ENCODE results near the gene CTIF. TPM values are rescaled to one million over a fixed set of nuclear protein-coding genes. Genes with fewer than 3 reads are reported as not detected.

The CTIF gene
- total and polyA plus RNA-seq, 4 experiments from 2014 or later: 5.2 to 6.5 TPM; not detected in 2

GRCh38 chr18:48678237-48679115 is 139.6 kb downstream of the CTIF start:
- intact Hi-C loops (cut with micrococcal nuclease): loop anchor here (5.0 to 10.0 kb wide), 2 partner anchors 656 to 784 kb away; partner anchors contain the start of gene DYM
- no peaks in the 10 kb centered on the region for H3K36me3 Mint-ChIP-seq
- no peaks in the 10 kb centered on the region for H3K27me3 Mint-ChIP-seq
- Histone ChIP-seq H3K36me3 (ENCODE audit: insufficient read depth, low read length) (no peaks in the 10 kb centered on the region), H3K27ac (ENCODE audit: low read depth, low read length) (no peak overlapping the region), H3K4me1 (ENCODE audit: insufficient read depth, low read length) (peaks cover 7% of the 10 kb centered on the region), H3K9me3 (ENCODE audit: control insufficient read depth in 1 of 2, low read length in 2 of 2) (no peaks in the 10 kb centered on the region), H3K4me3 (ENCODE audit: low read length in 2 of 2) (no peak overlapping the region), H3K27me3 (ENCODE audit: insufficient read depth, low read length) (no peaks in the 10 kb centered on the region)
- DNase-seq: no peak
- peaks cover 0 to 3% (median 2%) of the 10 kb centered on the region in 4 donors for H3K4me1 Mint-ChIP-seq
- H3K9me3 Mint-ChIP-seq: peaks cover 0 to 2% (median 0%) of the 10 kb centered on the region in 8 donors
- peak overlapping the region in 1 of 7 donors; percentile 47 for H3K27ac Mint-ChIP-seq
- no peak overlapping the region for H3K4me3 Mint-ChIP-seq
- CTCF ChIA-PET (ENCODE audit: partially characterized antibody): interaction anchor here (0.6 to 1.0 kb wide), 4 partner anchors 9 to 768 kb away, joined by 3 to 9 read pairs (median 3); no protein-coding TSS in a partner anchor
- POLR2A ChIA-PET (ENCODE audit: partially characterized antibody): no interaction called here

- no peaks in the 10 kb centered on the region for H3K36me3 Mint-ChIP-seq
- Histone ChIP-seq H3K27ac (ENCODE audit: low read depth, low read length) (no peak overlapping the region), H3K36me3 (ENCODE audit: insufficient read depth, low read length) (no peaks in the 10 kb centered on the region), H3K4me1 (ENCODE audit: insufficient read depth, low read length) (peaks cover 7% of the 10 kb centered on the region), H3K4me3 (ENCODE audit: low read length in 2 of 2) (no peak overlapping the region), H3K9me3 (ENCODE audit: control insufficient read depth in 1 of 2, low read length in 2 of 2) (no peaks in the 10 kb centered on the region), H3K27me3 (ENCODE audit: insufficient read depth, low read length) (no peaks in the 10 kb centered on the region)
- POLR2A ChIA-PET (ENCODE audit: partially characterized antibody): no interaction called here
- peak overlapping the region in 3 of 7 donors; percentile 30 to 63 (median 47) for H3K27ac Mint-ChIP-seq
- CTCF ChIA-PET (ENCODE audit: partially characterized antibody): interaction anchor here (1.0 kb wide), 1 partner anchor 363 kb away, joined by 3 read pairs; no protein-coding TSS in a partner anchor
- H3K4me1 Mint-ChIP-seq: peaks cover 0 to 3% (median 2%) of the 10 kb centered on the region in 4 donors
- H3K9me3 Mint-ChIP-seq: peaks cover 0 to 2% (median 0%) of the 10 kb centered on the region in 8 donors
- no peak for DNase-seq
- H3K27me3 Mint-ChIP-seq: no peaks in the 10 kb centered on the region
- H3K4me3 Mint-ChIP-seq: no peak overlapping the region
- intact Hi-C loops (cut with micrococcal nuclease): loop anchor here (5.0 to 10.0 kb wide), 2 partner anchors 656 to 783 kb away; partner anchors contain the start of gene DYM
These were observed 140.4 kb downstream of the CTIF start for GRCh38 chr18:48679236-48679635.

- H3K27me3 ChIP-seq (ENCODE audit: insufficient read depth, low read length): no peaks in the 10 kb centered on the region
- H3K36me3 ChIP-seq (ENCODE audit: insufficient read depth, low read length): no peaks in the 10 kb centered on the region
- no peaks in the 10 kb centered on the region for H3K36me3 Mint-ChIP-seq
- no peak overlapping the region for H3K4me3 ChIP-seq (ENCODE audit: low read length in 2 of 2)
- no peak overlapping the region for H3K27ac Mint-ChIP-seq
- no peak overlapping the region for H3K27ac ChIP-seq (ENCODE audit: low read depth, low read length)
- H3K27me3 Mint-ChIP-seq: no peaks in the 10 kb centered on the region
- no peak overlapping the region for H3K4me3 Mint-ChIP-seq
- CTCF ChIA-PET (ENCODE audit: partially characterized antibody): no interaction called here
- intact Hi-C loops (cut with micrococcal nuclease): no loop called here
- DNase-seq: no peak
- POLR2A ChIA-PET (ENCODE audit: partially characterized antibody): no interaction called here
- H3K9me3 ChIP-seq (ENCODE audit: control insufficient read depth in 1 of 2, low read length in 2 of 2): no peaks in the 10 kb centered on the region
- H3K4me1 ChIP-seq (ENCODE audit: insufficient read depth, low read length): peaks cover 7% of the 10 kb centered on the region
- H3K9me3 Mint-ChIP-seq: peaks cover 0 to 2% (median 0%) of the 10 kb centered on the region in 8 donors
- no peaks in the 10 kb centered on the region for H3K4me1 Mint-ChIP-seq
These were observed 141.8 kb downstream of the CTIF start for GRCh38 chr18:48680339-48681250.

GRCh38 chr18:48682768-48683167 is 143.9 kb downstream of the CTIF start:
- DNase-seq: no peak
- Mint-ChIP-seq H3K9me3 (peaks cover 0 to 2% (median 0%) of the 10 kb centered on the region in 8 donors), H3K27ac (no peak overlapping the region), H3K27me3 (peaks cover 0 to 1% of the 10 kb centered on the region in 2 donors), H3K4me1 (no peaks in the 10 kb centered on the region), H3K36me3 (no peaks in the 10 kb centered on the region), H3K4me3 (no peak overlapping the region)
- H3K4me3 ChIP-seq (ENCODE audit: low read length in 2 of 2): no peak overlapping the region
- no peaks in the 10 kb centered on the region for H3K36me3 ChIP-seq (ENCODE audit: insufficient read depth, low read length)
- H3K4me1 ChIP-seq (ENCODE audit: insufficient read depth, low read length): no peaks in the 10 kb centered on the region
- no peaks in the 10 kb centered on the region for H3K27me3 ChIP-seq (ENCODE audit: insufficient read depth, low read length)
- no peaks in the 10 kb centered on the region for H3K9me3 ChIP-seq (ENCODE audit: control insufficient read depth in 1 of 2, low read length in 2 of 2)
- CTCF ChIA-PET (ENCODE audit: partially characterized antibody): interaction anchor here (1.1 kb wide), 1 partner anchor 9 kb away, joined by 4 read pairs; no protein-coding TSS in a partner anchor
- H3K27ac ChIP-seq (ENCODE audit: low read depth, low read length): no peak overlapping the region
- intact Hi-C loops (cut with micrococcal nuclease): no loop called here
- POLR2A ChIA-PET (ENCODE audit: partially characterized antibody): no interaction called here

GRCh38 chr18:48683197-48683596 is 144.4 kb downstream of the CTIF start:
- no peaks in the 10 kb centered on the region for H3K27me3 ChIP-seq (ENCODE audit: insufficient read depth, low read length)
- Mint-ChIP-seq H3K4me3 (no peak overlapping the region), H3K27me3 (peaks cover 0 to 1% of the 10 kb centered on the region in 2 donors), H3K27ac (no peak overlapping the region), H3K4me1 (no peaks in the 10 kb centered on the region), H3K9me3 (peaks cover 0 to 2% (median 0%) of the 10 kb centered on the region in 8 donors), H3K36me3 (no peaks in the 10 kb centered on the region)
- H3K27ac ChIP-seq (ENCODE audit: low read depth, low read length): no peak overlapping the region
- H3K36me3 ChIP-seq (ENCODE audit: insufficient read depth, low read length): no peaks in the 10 kb centered on the region
- ChIA-PET CTCF (ENCODE audit: partially characterized antibody) (interaction anchor here (1.1 kb wide), 1 partner anchor 9 kb away, joined by 4 read pairs; no protein-coding TSS in a partner anchor), POLR2A (ENCODE audit: partially characterized antibody) (interaction anchor here (0.5 kb wide), 1 partner anchor 257 kb away, joined by 3 read pairs; no protein-coding TSS in a partner anchor)
- H3K9me3 ChIP-seq (ENCODE audit: control insufficient read depth in 1 of 2, low read length in 2 of 2): no peaks in the 10 kb centered on the region
- H3K4me1 ChIP-seq (ENCODE audit: insufficient read depth, low read length): no peaks in the 10 kb centered on the region
- H3K4me3 ChIP-seq (ENCODE audit: low read length in 2 of 2): no peak overlapping the region
- no peak for DNase-seq
- intact Hi-C loops (cut with micrococcal nuclease): no loop called here

- H3K36me3 ChIP-seq (ENCODE audit: insufficient read depth, low read length): no peaks in the 10 kb centered on the region
- H3K27me3 Mint-ChIP-seq: peaks cover 0 to 1% of the 10 kb centered on the region in 2 donors
- H3K27ac ChIP-seq (ENCODE audit: low read depth, low read length): no peak overlapping the region
- intact Hi-C loops (cut with micrococcal nuclease): no loop called here
- CTCF ChIA-PET (ENCODE audit: partially characterized antibody): interaction anchor here (1.1 kb wide), 1 partner anchor 10 kb away, joined by 4 read pairs; no protein-coding TSS in a partner anchor
- no peak overlapping the region for H3K4me3 Mint-ChIP-seq
- no peaks in the 10 kb centered on the region for H3K27me3 ChIP-seq (ENCODE audit: insufficient read depth, low read length)
- POLR2A ChIA-PET (ENCODE audit: partially characterized antibody): interaction anchor here (0.5 kb wide), 1 partner anchor 257 kb away, joined by 3 read pairs; no protein-coding TSS in a partner anchor
- no peaks in the 10 kb centered on the region for H3K4me1 ChIP-seq (ENCODE audit: insufficient read depth, low read length)
- H3K36me3 Mint-ChIP-seq: no peaks in the 10 kb centered on the region
- no peak overlapping the region for H3K27ac Mint-ChIP-seq
- peaks cover 0 to 2% (median 0%) of the 10 kb centered on the region in 8 donors for H3K9me3 Mint-ChIP-seq
- no peak overlapping the region for H3K4me3 ChIP-seq (ENCODE audit: low read length in 2 of 2)
- no peaks in the 10 kb centered on the region for H3K9me3 ChIP-seq (ENCODE audit: control insufficient read depth in 1 of 2, low read length in 2 of 2)
- DNase-seq: no peak
- H3K4me1 Mint-ChIP-seq: no peaks in the 10 kb centered on the region
These were observed 144.8 kb downstream of the CTIF start for GRCh38 chr18:48683661-48684060.

Measured in CD4-positive, alpha-beta memory T cell (primary cell).